OCI-LY1 (cell line): ENCODE measurements around the gene CNOT3.

Source experiments
- CTCF ChIP-seq: fragments of 200-600 bp; sonication (generic), shearing (Covaris generic); IDR thresholded peaks from 2 replicates; pipeline ENCODE4 v1.5.1; 2017; ENCODE audit warnings: mild to moderate bottlenecking, antibody characterized with exemption, low read length, moderate library complexity, mixed read lengths
- EZH2 ChIP-seq: fragments of 200-600 bp; sonication (generic), shearing (Covaris generic); IDR thresholded peaks from 2 replicates; pipeline ENCODE4 v1.8.0; 2017; ENCODE audit warnings: borderline replicate concordance, mixed run types, mild to moderate bottlenecking, antibody characterized with exemption, low read length, moderate library complexity, mixed read lengths

GRCh38 chr19:54159352-54160181 is 22.0 kb downstream of the CNOT3 start, which contains the start of gene LENG1:
- TF ChIP-seq CTCF (peak; percentile 28; the same call in 1 of the 2 replicates), EZH2 (no peak)
